Natural killer cell (primary cell): ENCODE results near the gene TAPBPL. TPM values are rescaled to one million over a fixed set of nuclear protein-coding genes. Genes with fewer than 3 reads are reported as not detected.
"Not testable (repeated sequence)": the region's sequence is repeated elsewhere in the genome, so short reads cannot be mapped to it uniquely, and the experiment has no call there.

Experiments
- ATAC-seq, 3 donors: fragments of 150-1000 bp in 2 of 3; fragments of 200-7000 bp in 1 of 3; cut with Tn5 transposase; 1 replicate in 1 of 3; 2 replicates in 2 of 3; pipeline ENCODE4 v1.10.0; 2021; ENCODE audit warnings: mild to moderate bottlenecking in 2 of 3, moderate library complexity in 2 of 3
- DNase-seq, 2 donors: peaks; one replicate each; pipeline versions ENCODE4 v3.0.0 to v3.0.0-alpha.2; 2013 to 2021; ENCODE audit warnings: mixed read lengths in 1 of 2
- H3K27ac ChIP-seq: one replicate; pipeline ENCODE4 v1.5.1; 2013; ENCODE audit warnings: mild to moderate bottlenecking, low read length
- H3K27me3 ChIP-seq: one replicate; pipeline ENCODE4 v1.6.1; 2013; ENCODE audit warnings: low read length; ENCODE audit not compliant: control insufficient read depth, insufficient read depth
- H3K36me3 ChIP-seq: one replicate; pipeline ENCODE4 v1.6.1; 2013; ENCODE audit warnings: low read length; ENCODE audit not compliant: control insufficient read depth, insufficient read depth
- H3K4me1 ChIP-seq: one replicate; pipeline ENCODE4 v1.6.1; 2013; ENCODE audit warnings: low read length; ENCODE audit not compliant: control insufficient read depth, insufficient read depth
- H3K4me3 ChIP-seq: one replicate; pipeline ENCODE4 v1.5.1; 2013; ENCODE audit warnings: low read length
- H3K9me3 ChIP-seq: one replicate; pipeline ENCODE4 v1.6.1; 2013; ENCODE audit warnings: low read length; ENCODE audit not compliant: control insufficient read depth, insufficient read depth
- H3K27ac Mint-ChIP-seq, 2 donors: one replicate each; pipeline ENCODE4 v1.8.0; 2022; ENCODE audit warnings: mild to moderate bottlenecking in 2 of 2, mixed read lengths in 2 of 2, moderate library complexity in 1 of 2
- H3K27me3 Mint-ChIP-seq, 2 donors: one replicate each; pipeline ENCODE4 v1.8.0; 2022; ENCODE audit warnings: low read depth in 2 of 2, mixed read lengths in 2 of 2
- H3K36me3 Mint-ChIP-seq: one replicate; pipeline ENCODE4 v1.8.0; 2022; ENCODE audit warnings: mixed read lengths
- H3K4me1 Mint-ChIP-seq, 2 donors: one replicate each; pipeline ENCODE4 v1.8.0; 2022; ENCODE audit warnings: mixed read lengths in 2 of 2
- H3K4me3 Mint-ChIP-seq: one replicate; pipeline ENCODE4 v1.8.0; 2022; ENCODE audit warnings: mild to moderate bottlenecking, moderate library complexity, mixed read lengths
- H3K9me3 Mint-ChIP-seq, 2 donors: one replicate each; pipeline ENCODE4 v1.8.0; 2022; ENCODE audit warnings: mixed read lengths in 2 of 2
- WGBS: methylation state at CpG from one replicate; pipeline ENCODE4 v1.1.7; 2013; ENCODE audit warnings: missing lambda C conversion rate; ENCODE audit not compliant: insufficient coverage; 5-methylcytosine and 5-hydroxymethylcytosine counted together
- intact Hi-C: fragments of 100-400 bp; cut with micrococcal nuclease; formaldehyde crosslinking; loops from one replicate; pipeline ENCODE4 v1.14.2; 2022
- total RNA-seq, 4 donors: library from RNA; stranded (reverse); fragments of 120-200 nt in 1 of 4; gene quantifications; one replicate each; pipeline versions ENCODE4 v1.2.3 to v1.2.4, GENCODE V29; 2013 to 2022
- TF ChIP-seq, protein P1 (sequence below): fragments of 200-600 bp; IDR thresholded peaks from one replicate; pipeline ENCODE4 v1.8.0; 2022; ENCODE audit warnings: antibody characterized with exemption

TAPBPL gene
- total RNA-seq, 3 donors from 2014 or later (not counting 1 experiment from before 2014, with no cell fraction given) = 43.0 to 51.4 (median 46.9) TPM

DNA sequence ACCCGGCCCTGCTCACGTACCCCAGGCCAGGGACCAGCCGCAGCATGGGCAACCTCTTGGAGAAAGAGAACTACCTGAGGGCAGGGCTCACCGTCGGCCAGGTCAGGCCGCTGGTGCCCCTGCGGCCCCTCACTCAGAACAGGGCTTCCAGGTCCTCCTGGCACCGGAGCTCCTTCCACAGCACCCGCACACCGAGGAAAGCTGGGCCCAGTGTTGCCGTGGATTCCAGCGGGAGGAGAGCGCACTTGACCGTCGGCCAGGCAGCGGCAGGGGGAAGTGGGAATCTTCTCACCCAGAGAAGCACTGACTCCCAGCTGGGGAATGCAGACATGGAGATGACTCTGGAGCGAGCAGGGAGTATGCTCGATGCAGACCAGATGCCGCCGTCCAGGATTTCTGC, 26.6 kb downstream of the TAPBPL start:
- Histone ChIP-seq H3K4me1 (no peaks in the 10 kb centered on the region), H3K27ac (no peak overlapping the region), H3K4me3 (no peak overlapping the region), H3K27me3 (peaks cover 3% of the 10 kb centered on the region), H3K9me3 (no peaks in the 10 kb centered on the region), H3K36me3 (no peaks in the 10 kb centered on the region)
- H3K36me3 Mint-ChIP-seq = no peaks in the 10 kb centered on the region
- no peak overlapping the region for H3K27ac Mint-ChIP-seq
- H3K27me3 Mint-ChIP-seq = no peaks in the 10 kb centered on the region
- TF ChIP-seq, protein P1, sequence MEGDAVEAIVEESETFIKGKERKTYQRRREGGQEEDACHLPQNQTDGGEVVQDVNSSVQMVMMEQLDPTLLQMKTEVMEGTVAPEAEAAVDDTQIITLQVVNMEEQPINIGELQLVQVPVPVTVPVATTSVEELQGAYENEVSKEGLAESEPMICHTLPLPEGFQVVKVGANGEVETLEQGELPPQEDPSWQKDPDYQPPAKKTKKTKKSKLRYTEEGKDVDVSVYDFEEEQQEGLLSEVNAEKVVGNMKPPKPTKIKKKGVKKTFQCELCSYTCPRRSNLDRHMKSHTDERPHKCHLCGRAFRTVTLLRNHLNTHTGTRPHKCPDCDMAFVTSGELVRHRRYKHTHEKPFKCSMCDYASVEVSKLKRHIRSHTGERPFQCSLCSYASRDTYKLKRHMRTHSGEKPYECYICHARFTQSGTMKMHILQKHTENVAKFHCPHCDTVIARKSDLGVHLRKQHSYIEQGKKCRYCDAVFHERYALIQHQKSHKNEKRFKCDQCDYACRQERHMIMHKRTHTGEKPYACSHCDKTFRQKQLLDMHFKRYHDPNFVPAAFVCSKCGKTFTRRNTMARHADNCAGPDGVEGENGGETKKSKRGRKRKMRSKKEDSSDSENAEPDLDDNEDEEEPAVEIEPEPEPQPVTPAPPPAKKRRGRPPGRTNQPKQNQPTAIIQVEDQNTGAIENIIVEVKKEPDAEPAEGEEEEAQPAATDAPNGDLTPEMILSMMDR = no peak
- WGBS = 95% methylated on average over 20 of the region's 20 CpGs
- DNase-seq (no peak), ATAC-seq (no peak)
- intact Hi-C loops = no loop called here
- no peaks in the 10 kb centered on the region for H3K9me3 Mint-ChIP-seq
- no peak overlapping the region for H3K4me3 Mint-ChIP-seq
- H3K4me1 Mint-ChIP-seq = no peaks in the 10 kb centered on the region

DNA sequence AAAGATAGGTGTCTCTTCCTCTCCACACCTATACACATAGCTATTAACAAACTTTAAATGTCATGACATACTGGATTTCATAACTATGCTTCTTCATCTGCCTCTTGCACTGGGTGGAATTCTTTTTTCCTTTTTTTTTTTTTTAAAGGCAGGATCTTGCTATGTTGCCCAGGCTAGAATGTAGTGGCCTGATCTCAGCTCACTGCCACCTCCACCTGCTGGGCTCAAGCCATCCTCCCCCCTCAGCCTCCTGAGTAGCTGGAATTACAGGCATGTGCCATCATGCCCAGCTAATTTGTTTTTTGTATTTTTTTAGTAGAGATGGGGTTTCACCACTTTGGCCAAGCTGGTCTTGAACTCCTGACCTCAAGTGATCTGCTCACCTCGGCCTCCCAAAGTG, 36.4 kb downstream of the TAPBPL start:
- no peak overlapping the region for H3K4me3 ChIP-seq
- Mint-ChIP-seq H3K4me3 (no peak overlapping the region), H3K27ac (no peak overlapping the region), H3K36me3 (no peaks in the 10 kb centered on the region), H3K4me1 (peaks cover 12 to 15% of the 10 kb centered on the region in 2 donors), H3K27me3 (no peaks in the 10 kb centered on the region), H3K9me3 (no peaks in the 10 kb centered on the region)
- H3K9me3 ChIP-seq = no peaks in the 10 kb centered on the region
- intact Hi-C loops = no loop called here
- WGBS = 100% methylated on average over 1 of the region's 1 CpG
- ATAC-seq = no peak
- no peak for DNase-seq
- TF ChIP-seq, protein P1 = no peak
- no peak overlapping the region for H3K27ac ChIP-seq
- H3K36me3 ChIP-seq = peaks cover 10% of the 10 kb centered on the region
- peaks cover 8% of the 10 kb centered on the region for H3K4me1 ChIP-seq
- no peaks in the 10 kb centered on the region for H3K27me3 ChIP-seq

DNA sequence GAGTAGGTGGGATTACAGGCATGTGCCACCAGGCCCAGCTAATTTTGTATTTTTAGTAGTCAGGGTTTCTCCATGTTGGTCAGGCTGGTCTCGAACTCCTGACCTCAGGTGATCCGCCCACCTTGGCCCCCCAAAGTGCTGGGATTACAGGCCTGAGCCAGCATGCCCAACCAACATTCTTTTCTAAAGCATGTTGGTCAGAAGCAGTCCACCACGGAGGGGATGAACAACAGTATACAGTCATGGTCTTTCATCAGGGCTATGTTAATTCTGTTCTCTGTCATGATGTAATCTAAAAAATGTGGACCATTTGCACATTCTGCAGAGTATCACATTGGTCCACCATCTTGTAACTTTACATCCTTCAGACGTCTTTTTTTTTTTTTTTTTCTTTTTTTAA, 37.6 kb downstream of the TAPBPL start:
- Mint-ChIP-seq H3K27ac (no peak overlapping the region), H3K9me3 (no peaks in the 10 kb centered on the region), H3K4me3 (no peak overlapping the region), H3K36me3 (no peaks in the 10 kb centered on the region), H3K4me1 (peaks cover 20 to 24% of the 10 kb centered on the region in 2 donors), H3K27me3 (no peaks in the 10 kb centered on the region)
- no peak for DNase-seq
- H3K36me3 ChIP-seq = peaks cover 10% of the 10 kb centered on the region
- no peak overlapping the region for H3K27ac ChIP-seq
- 89% methylated on average over 4 of the region's 4 CpGs for WGBS
- intact Hi-C loops = no loop called here
- no peak for ATAC-seq
- no peaks in the 10 kb centered on the region for H3K9me3 ChIP-seq
- peaks cover 10% of the 10 kb centered on the region for H3K4me1 ChIP-seq
- TF ChIP-seq, protein P1 = no peak
- H3K27me3 ChIP-seq = no peaks in the 10 kb centered on the region
- no peak overlapping the region for H3K4me3 ChIP-seq

DNA sequence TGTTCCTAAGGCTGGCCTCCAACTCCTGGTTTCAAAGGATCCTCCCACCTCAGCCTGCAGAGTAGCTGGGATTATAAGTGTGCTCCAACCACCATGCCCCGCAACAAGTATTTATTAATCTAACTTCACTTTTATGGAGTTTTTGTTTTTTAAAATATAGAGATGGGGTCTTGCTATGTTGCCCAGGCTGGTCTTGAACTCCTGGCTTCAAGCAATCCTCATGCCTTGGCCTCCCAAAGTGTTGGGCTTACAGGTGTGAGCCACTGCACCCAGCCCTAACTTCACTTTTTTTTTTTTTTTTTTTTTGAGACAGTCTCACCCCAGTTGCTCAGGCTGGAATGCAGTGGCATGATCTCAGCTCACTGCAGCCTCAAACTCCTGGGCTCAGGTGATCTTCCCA, 38.8 kb downstream of the TAPBPL start:
- H3K4me3 Mint-ChIP-seq, H3K27me3 Mint-ChIP-seq, H3K9me3 Mint-ChIP-seq, H3K27ac ChIP-seq, ATAC-seq, DNase-seq, H3K27ac Mint-ChIP-seq, H3K9me3 ChIP-seq, H3K36me3 Mint-ChIP-seq, H3K27me3 ChIP-seq, H3K4me3 ChIP-seq: not testable (repeated sequence)
- peaks cover 15% of the 10 kb centered on the region for H3K36me3 ChIP-seq
- no CpG with 5 or more reads among the region's 1 CpG for WGBS
- peaks cover 13% of the 10 kb centered on the region for H3K4me1 ChIP-seq
- H3K4me1 Mint-ChIP-seq = peaks cover 32 to 37% of the 10 kb centered on the region in 2 donors
- intact Hi-C loops = loop anchor here (5.0 to 10.0 kb wide), 2 partner anchors 38 to 194 kb away; partner anchors contain the start of genes TAPBPL and ZNF384
